Limb (tissue), 2 donors: Measurements from ENCODE around the gene TLCD1.

Experiments
- DNase-seq, 2 donors: peaks; one replicate each; pipeline ENCODE4 v3.0.0-alpha.2; 2016; ENCODE audit errors: extremely low spot score in 2 of 2

TLCD1 gene

DNA sequence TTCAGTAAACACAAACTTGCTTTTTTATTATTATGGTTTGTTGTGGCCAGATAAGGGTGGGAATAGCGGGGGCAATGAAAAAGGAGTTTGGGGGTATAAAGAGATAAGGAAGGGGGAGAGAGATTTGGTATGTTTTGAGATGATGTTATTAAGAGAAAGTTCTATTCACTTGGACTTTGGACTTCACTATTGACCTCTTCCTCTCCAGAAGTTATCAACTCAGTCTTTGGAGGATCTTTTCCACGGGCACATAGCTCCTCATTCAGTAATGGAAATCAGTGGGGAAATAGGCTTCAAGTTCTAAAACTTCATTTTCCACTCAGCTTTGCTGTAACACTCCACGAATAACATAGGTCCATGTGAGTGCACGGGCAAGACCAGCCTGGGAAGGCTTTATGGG lies 37.6 kb downstream of the TLCD1 start:
- DNase-seq = no peak

GRCh38 chr17:28686296-28686695 lies 39.7 kb downstream of the TLCD1 start:
- no peak for DNase-seq

DNA sequence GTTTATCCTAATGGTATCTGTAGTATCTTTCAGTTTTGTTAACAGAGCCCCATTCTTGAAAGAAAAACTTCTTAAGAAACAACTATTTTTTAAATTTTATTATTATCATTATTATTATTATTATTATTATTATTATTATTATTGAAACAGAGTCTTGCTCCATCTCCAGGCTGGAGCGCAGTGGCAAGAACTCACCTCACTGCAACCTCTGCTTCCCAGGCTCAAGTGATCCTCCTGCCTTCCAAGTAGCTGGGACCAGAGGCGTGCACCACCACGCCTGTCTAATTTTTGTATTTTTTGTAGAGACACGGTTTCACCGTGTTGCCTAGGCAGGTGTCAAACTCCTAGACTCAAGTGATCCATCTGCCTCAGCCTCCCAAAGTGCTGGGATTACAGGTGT lies 40.7 kb downstream of the TLCD1 start:
- DNase-seq = no peak

DNA sequence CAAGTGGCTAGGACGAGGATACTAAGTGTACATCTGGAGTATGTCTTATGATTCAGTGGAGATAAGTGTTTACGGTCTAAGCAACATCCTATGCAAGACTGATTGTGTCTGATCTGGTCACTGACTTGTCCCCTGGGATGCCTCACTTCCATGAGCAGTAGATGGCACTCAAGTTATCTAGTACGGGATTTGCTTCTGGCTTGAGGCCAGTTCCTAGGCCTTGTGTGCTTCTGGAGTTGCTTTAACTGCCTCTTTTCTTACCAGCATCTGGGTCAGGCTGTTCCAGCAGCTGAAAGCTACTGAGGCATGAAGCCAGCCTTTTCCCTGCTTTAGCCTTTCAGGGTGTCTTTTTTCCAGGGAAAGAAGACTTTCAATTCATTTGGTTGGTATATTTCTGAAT lies 41.1 kb downstream of the TLCD1 start:
- DNase-seq = peak in 1 of 2 donors; percentile 15

- DNase-seq = no peak
Observed at GRCh38 chr17:28682655-28683054, 43.4 kb downstream of the TLCD1 start.

GRCh38 chr17:28675980-28676379 lies 50.1 kb downstream of the TLCD1 start:
- no peak for DNase-seq

GRCh38 chr17:28675490-28675889 lies 50.5 kb downstream of the TLCD1 start:
- DNase-seq = no peak
